Left lung (tissue), 10 donors: ENCODE results near the gene RCOR2. TPM values are rescaled to one million over a fixed set of nuclear protein-coding genes. Genes with fewer than 3 reads are reported as not detected.

Source experiments
- ATAC-seq: fragments of 200-7000 bp; cut with Tn5 transposase; one replicate; pipeline ENCODE4 v1.9.1; 2020; ENCODE audit warnings: moderate library complexity
- DNase-seq, 4 donors: peaks; one replicate each; pipeline ENCODE4 v3.0.0-alpha.2; 2013 to 2020
- H3K27ac ChIP-seq, 2 donors: fragments of 200-600 bp; sonication (generic) in 1 of 2; one replicate each; pipeline versions ENCODE4 v1.5.0 to v1.8.0; 2020 to 2021
- H3K27me3 ChIP-seq, 2 donors: fragments of 200-600 bp; sonication (generic) in 1 of 2; one replicate each; pipeline versions ENCODE4 v1.5.0 to v1.8.0; 2020 to 2021
- H3K36me3 ChIP-seq, 2 donors: fragments of 200-600 bp; sonication (generic) in 1 of 2; one replicate each; pipeline versions ENCODE4 v1.5.0 to v1.8.0; 2020 to 2021
- H3K4me1 ChIP-seq, 2 donors: fragments of 200-600 bp; one replicate each; pipeline ENCODE4 v1.8.0; 2021
- H3K4me3 ChIP-seq, 2 donors: fragments of 200-600 bp; sonication (generic) in 1 of 2; one replicate each; pipeline versions ENCODE4 v1.5.0 to v1.8.0; 2020 to 2021; ENCODE audit warnings: mild to moderate bottlenecking in 1 of 2
- H3K9me3 ChIP-seq, 2 donors: fragments of 200-600 bp; sonication (generic) in 1 of 2; one replicate each; pipeline versions ENCODE4 v1.5.0 to v1.8.0; 2020 to 2021
- CTCF ChIP-seq, 2 donors: fragments of 200-600 bp; sonication (generic) in 1 of 2; IDR thresholded peaks; one replicate each; pipeline versions ENCODE4 v1.5.0 to v1.8.0; 2021; ENCODE audit warnings: antibody characterized with exemption in 2 of 2
- intact Hi-C, 2 donors: fragments of 100-400 bp; cut with DNase I; formaldehyde crosslinking; loops; one replicate each; pipeline versions ENCODE4 v1.11.2 to v1.14.2; 2022
- polyA plus RNA-seq, 6 donors: library from polyadenylated mRNA; unstranded; fragments of 120-200 nt; gene quantifications; one replicate each; pipeline ENCODE4 v1.2.1, GENCODE V29; 2013; ENCODE audit not compliant: insufficient read length in 6 of 6
- total RNA-seq, 2 donors: library from RNA; stranded (reverse); fragmentation: NEBNext Ultra II Directional; extraction: Animal tissue kit (Norgen Biotek cat#: 25700); gene quantifications; one replicate each; pipeline ENCODE4 v1.2.1, GENCODE V29; 2021
- donor health status: DM: no; HTN: yes; CAD: no.
- donor health status: DM: no; HTN: no; CAD: no.

The RCOR2 gene
- total and polyA plus RNA-seq, 8 donors, result 0.45 to 17.4 (median 12.4) TPM

DNA sequence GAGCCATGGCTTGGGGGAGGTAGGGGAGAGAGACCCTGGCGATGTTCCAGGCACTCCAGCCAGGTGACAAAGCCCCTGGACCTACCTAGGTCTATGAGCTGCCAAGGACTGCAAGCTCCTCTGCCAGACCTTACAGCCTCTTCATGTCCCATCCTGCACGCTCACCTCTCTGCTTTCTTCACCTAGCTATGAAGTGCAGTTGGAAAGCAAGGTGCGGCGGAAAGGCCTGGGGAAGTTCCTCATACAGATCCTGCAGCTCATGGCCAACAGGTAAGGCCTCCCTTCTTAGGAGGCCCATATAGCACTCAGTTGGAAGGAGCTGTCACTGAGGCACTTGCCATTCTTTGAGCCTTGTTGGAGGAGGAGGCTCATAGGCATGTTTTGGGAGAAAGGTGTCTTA, 35.6 kb upstream of the RCOR2 start:
- intact Hi-C loops, result no loop called here

GRCh38 chr11:63951779-63952536, 35.0 kb upstream of the RCOR2 start:
- Histone ChIP-seq H3K4me3 (no peak overlapping the region), H3K27me3 (no peaks in the 10 kb centered on the region), H3K36me3 (peaks cover 0 to 66% of the 10 kb centered on the region in 2 donors), H3K27ac (no peak overlapping the region), H3K9me3 (no peaks in the 10 kb centered on the region), H3K4me1 (peaks cover 0 to 7% of the 10 kb centered on the region in 2 donors)
- no peak for ATAC-seq
- TF ChIP-seq CTCF (IDR thresholded peaks at IDR 0.05), result no peak
- intact Hi-C loops, result no loop called here
- DNase-seq, result no peak

More for the DNA sequence above, 35.6 kb upstream of the RCOR2 start:
- TF ChIP-seq CTCF (IDR thresholded peaks at IDR 0.05), result no peak
- DNase-seq (no peak), ATAC-seq (no peak)
- Histone ChIP-seq H3K27ac (no peak overlapping the region), H3K36me3 (peaks cover 0 to 61% of the 10 kb centered on the region in 2 donors), H3K4me1 (peaks cover 0 to 7% of the 10 kb centered on the region in 2 donors), H3K9me3 (no peaks in the 10 kb centered on the region), H3K4me3 (no peak overlapping the region), H3K27me3 (no peaks in the 10 kb centered on the region)

GRCh38 chr11:63945477-63946163, 28.7 kb upstream of the RCOR2 start:
- ATAC-seq, result peak; percentile 98
- peak in 3 of 4 donors; percentile 50 to 85 (median 70) for DNase-seq
- Histone ChIP-seq H3K9me3 (no peaks in the 10 kb centered on the region), H3K4me1 (peaks cover 9 to 12% of the 10 kb centered on the region in 2 donors), H3K4me3 (no peak overlapping the region), H3K27ac (no peak overlapping the region), H3K36me3 (peaks cover 0 to 24% of the 10 kb centered on the region in 2 donors), H3K27me3 (no peaks in the 10 kb centered on the region)
- TF ChIP-seq CTCF (IDR thresholded peaks at IDR 0.05), result peak; percentile 64 to 87
- intact Hi-C loops, result loop anchor here (10.0 kb wide), 2 partner anchors 111 to 181 kb away; partner anchors contain the start of genes MARK2 (in 1 of the 2) and ZFTA (in 1 of the 2)

GRCh38 chr11:63944987-63945386, 28.0 kb upstream of the RCOR2 start:
- Histone ChIP-seq H3K4me1 (peaks cover 10 to 18% of the 10 kb centered on the region in 2 donors), H3K27ac (no peak overlapping the region), H3K27me3 (no peaks in the 10 kb centered on the region), H3K4me3 (no peak overlapping the region), H3K36me3 (peaks cover 0 to 24% of the 10 kb centered on the region in 2 donors), H3K9me3 (no peaks in the 10 kb centered on the region)
- intact Hi-C loops, result loop anchor here (5.0 to 10.0 kb wide), 3 partner anchors 108 to 180 kb away; partner anchors contain the start of genes MARK2 (in 2 of the 2) and ZFTA (in 1 of the 2)
- DNase-seq (no peak), ATAC-seq (no peak)
- no peak for TF ChIP-seq CTCF (IDR thresholded peaks at IDR 0.05)

DNA sequence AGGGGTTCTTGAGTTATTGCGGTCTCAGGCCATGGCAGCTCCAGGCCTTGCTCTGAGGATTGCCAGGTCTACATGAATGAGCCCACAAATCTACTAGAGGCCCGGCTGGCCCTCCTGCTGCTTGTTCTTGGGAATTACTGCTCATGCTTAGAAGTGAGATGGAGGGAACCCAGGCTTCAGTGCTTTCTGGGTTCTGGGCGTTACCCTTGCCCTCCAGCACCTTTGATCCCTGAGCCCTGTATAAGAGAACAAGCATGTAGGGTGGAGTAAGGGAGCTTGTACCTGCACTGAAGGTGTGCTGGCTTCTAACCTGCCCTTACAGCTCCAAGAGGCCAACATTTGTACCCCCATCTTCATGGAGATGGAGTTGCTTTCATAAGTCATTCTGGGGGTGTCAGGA, 25.8 kb upstream of the RCOR2 start:
- no peak for ATAC-seq
- intact Hi-C loops, result loop anchor here (5.0 to 10.0 kb wide), 3 partner anchors 106 to 178 kb away; partner anchors contain the start of genes MARK2 (in 2 of the 2) and ZFTA (in 1 of the 2)

More for the DNA sequence above, 25.8 kb upstream of the RCOR2 start:
- Histone ChIP-seq H3K27ac (no peak overlapping the region), H3K4me3 (no peak overlapping the region), H3K27me3 (no peaks in the 10 kb centered on the region), H3K36me3 (peaks cover 0 to 9% of the 10 kb centered on the region in 2 donors), H3K4me1 (peaks cover 14 to 33% of the 10 kb centered on the region in 2 donors), H3K9me3 (no peaks in the 10 kb centered on the region)
- DNase-seq, result no peak
- TF ChIP-seq CTCF (IDR thresholded peaks at IDR 0.05), result no peak
